Ascending aorta (tissue), 2 donors: ENCODE measurements around the gene TOX2. TPM values are rescaled to one million over a fixed set of nuclear protein-coding genes. Genes with fewer than 3 reads are reported as not detected.

Experiments
- DNase-seq, 2 donors: peaks; one replicate each; pipeline ENCODE4 v3.0.0-alpha.2; 2019; ENCODE audit warnings: low spot score in 2 of 2
- H3K27ac ChIP-seq, 2 donors: fragments of 200-600 bp; sonication (generic); one replicate each; pipeline ENCODE4 v1.5.1; 2016 to 2017; ENCODE audit warnings: mild to moderate bottlenecking in 1 of 2
- H3K27me3 ChIP-seq: fragments of 200-600 bp; sonication (generic); one replicate; pipeline ENCODE4 v1.5.1; 2017
- H3K36me3 ChIP-seq, 2 donors: fragments of 200-600 bp; sonication (generic); one replicate each; pipeline ENCODE4 v1.5.1; 2016
- H3K4me1 ChIP-seq, 2 donors: fragments of 200-600 bp; sonication (generic); one replicate each; pipeline ENCODE4 v1.5.1; 2016 to 2017; ENCODE audit warnings: mild to moderate bottlenecking in 1 of 2
- H3K4me3 ChIP-seq, 2 donors: fragments of 200-600 bp; sonication (generic); one replicate each; pipeline ENCODE4 v1.5.1; 2016 to 2017; ENCODE audit warnings: mild to moderate bottlenecking in 1 of 2
- H3K9me3 ChIP-seq, 2 donors: fragments of 200-600 bp; sonication (generic); one replicate each; pipeline ENCODE4 v1.5.1; 2016
- intact Hi-C: fragments of 100-400 bp; cut with DNase I; formaldehyde crosslinking; loops from one replicate; pipeline ENCODE4 v1.15.1; 2023
- total RNA-seq: library from RNA; depleted of rRNA; stranded (reverse); fragments of >200 nt; gene quantifications from one replicate; pipeline ENCODE4 v1.1.0, GENCODE V29; 2016
- TF ChIP-seq, protein P1 (sequence below), 3 experiments: fragments of 200-600 bp in 2 of 3; fragments of 450-650 bp in 1 of 3; sonication (generic) in 2 of 3; IDR thresholded peaks; one replicate each; pipeline ENCODE4 v1.5.1; 2016 to 2019; ENCODE audit warnings: antibody characterized with exemption in 3 of 3, mild to moderate bottlenecking in 1 of 3, moderate library complexity in 1 of 3

Gene TOX2
- total RNA-seq, 1 donor from 2014 or later, result 47.0 TPM

DNA sequence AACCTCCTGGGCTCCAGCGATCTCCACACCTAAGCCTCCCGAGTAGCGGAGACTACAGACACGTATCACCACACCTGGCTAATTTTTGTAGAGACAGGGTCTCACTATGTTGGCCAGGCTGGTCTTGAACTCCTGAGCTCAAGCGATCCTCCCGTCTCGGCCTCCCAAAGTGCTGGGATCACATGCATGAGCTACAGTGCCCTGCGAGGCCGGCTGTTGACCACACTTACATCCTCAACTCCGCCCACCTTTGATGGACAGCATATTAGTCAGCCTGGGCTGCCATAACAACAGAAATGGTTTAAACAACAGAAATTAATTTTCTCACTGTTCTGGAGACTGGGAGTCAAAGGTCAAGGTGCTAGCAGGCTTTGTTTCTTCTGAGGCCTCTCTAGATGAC is 164.6 kb downstream of the TOX2 start:
- H3K4me1 ChIP-seq, result peaks cover 0 to 2% of the 10 kb centered on the region in 2 donors
- H3K4me3 ChIP-seq, result no peak overlapping the region
- peak in 1 of 2 donors; percentile 39 for DNase-seq
- intact Hi-C loops, result loop anchor here (5.0 to 10.0 kb wide), 2 partner anchors 62 to 164 kb away; partner anchors contain the start of gene TOX2
- no peak overlapping the region for H3K27ac ChIP-seq
- H3K9me3 ChIP-seq, result no peaks in the 10 kb centered on the region
- no peaks in the 10 kb centered on the region for H3K36me3 ChIP-seq
- TF ChIP-seq, protein P1, sequence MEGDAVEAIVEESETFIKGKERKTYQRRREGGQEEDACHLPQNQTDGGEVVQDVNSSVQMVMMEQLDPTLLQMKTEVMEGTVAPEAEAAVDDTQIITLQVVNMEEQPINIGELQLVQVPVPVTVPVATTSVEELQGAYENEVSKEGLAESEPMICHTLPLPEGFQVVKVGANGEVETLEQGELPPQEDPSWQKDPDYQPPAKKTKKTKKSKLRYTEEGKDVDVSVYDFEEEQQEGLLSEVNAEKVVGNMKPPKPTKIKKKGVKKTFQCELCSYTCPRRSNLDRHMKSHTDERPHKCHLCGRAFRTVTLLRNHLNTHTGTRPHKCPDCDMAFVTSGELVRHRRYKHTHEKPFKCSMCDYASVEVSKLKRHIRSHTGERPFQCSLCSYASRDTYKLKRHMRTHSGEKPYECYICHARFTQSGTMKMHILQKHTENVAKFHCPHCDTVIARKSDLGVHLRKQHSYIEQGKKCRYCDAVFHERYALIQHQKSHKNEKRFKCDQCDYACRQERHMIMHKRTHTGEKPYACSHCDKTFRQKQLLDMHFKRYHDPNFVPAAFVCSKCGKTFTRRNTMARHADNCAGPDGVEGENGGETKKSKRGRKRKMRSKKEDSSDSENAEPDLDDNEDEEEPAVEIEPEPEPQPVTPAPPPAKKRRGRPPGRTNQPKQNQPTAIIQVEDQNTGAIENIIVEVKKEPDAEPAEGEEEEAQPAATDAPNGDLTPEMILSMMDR (IDR thresholded peaks at IDR 0.05), result no peak
- H3K27me3 ChIP-seq, result no peaks in the 10 kb centered on the region

DNA sequence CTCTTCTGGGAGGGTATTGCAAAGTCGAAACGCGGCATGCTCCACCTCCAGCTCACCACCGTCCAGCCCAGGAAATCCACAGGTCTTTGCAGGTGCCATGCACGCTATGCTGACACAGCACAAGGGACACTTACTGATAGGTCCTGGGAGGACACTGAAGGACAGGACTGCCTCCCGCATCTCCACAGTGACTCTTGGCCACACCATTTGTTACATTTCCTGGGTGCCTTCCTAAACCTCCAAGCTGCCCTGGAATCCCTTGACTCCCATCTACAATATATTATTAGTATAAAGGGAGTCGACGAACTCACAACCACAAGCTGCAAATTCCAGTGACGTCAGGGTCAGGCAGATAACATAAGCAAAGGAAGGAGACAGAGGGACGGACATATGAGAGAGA is 165.4 kb downstream of the TOX2 start:
- Histone ChIP-seq H3K4me3 (no peak overlapping the region), H3K4me1 (peaks cover 0 to 2% of the 10 kb centered on the region in 2 donors), H3K9me3 (no peaks in the 10 kb centered on the region), H3K27me3 (no peaks in the 10 kb centered on the region), H3K27ac (no peak overlapping the region), H3K36me3 (no peaks in the 10 kb centered on the region)
- intact Hi-C loops, result loop anchor here (1.0 to 5.0 kb wide), 2 partner anchors 238 to 542 kb away; no protein-coding TSS in a partner anchor
- TF ChIP-seq, protein P1 (IDR thresholded peaks at IDR 0.05), result no peak
- peak in 1 of 2 donors; percentile 51 for DNase-seq

DNA sequence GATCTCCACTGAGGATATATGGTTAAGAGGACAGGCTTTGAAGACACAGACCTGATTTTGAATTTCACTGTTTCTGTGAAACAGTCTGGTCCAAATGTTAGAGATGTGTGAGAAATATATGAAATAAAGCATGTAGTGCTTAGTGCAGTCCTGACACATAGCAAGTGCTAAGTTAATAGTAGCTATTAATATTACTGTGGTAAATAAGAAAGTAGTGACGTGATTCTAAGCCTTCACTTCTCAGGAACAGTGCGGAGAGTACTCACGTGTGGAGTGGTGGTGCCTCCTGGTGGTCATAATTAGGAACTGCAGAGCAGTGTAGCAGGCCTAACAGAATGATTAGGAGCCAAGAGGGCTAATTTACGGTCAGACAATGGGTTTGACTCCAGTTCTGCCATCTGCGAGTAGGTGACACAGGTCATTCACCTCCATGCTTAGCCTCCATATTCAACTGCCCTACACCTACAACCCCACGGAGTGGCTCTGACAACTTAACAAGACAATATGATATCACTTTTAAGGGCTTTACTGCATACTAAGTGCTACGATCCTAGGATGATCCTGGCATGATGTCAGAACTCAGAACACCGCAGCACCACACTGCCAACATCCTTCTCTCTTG is 166.1 kb downstream of the TOX2 start:
- intact Hi-C loops, result loop anchor here (1.0 to 5.0 kb wide), 3 partner anchors 238 to 542 kb away; no protein-coding TSS in a partner anchor
- Histone ChIP-seq H3K9me3 (no peaks in the 10 kb centered on the region), H3K27me3 (no peaks in the 10 kb centered on the region), H3K36me3 (no peaks in the 10 kb centered on the region), H3K27ac (no peak overlapping the region), H3K4me1 (peaks cover 0 to 2% of the 10 kb centered on the region in 2 donors), H3K4me3 (no peak overlapping the region)
- DNase-seq, result peak in 1 of 2 donors; percentile 78
- TF ChIP-seq, protein P1 (IDR thresholded peaks at IDR 0.05), result peak; percentile 95 to 99 (median 97)

DNA sequence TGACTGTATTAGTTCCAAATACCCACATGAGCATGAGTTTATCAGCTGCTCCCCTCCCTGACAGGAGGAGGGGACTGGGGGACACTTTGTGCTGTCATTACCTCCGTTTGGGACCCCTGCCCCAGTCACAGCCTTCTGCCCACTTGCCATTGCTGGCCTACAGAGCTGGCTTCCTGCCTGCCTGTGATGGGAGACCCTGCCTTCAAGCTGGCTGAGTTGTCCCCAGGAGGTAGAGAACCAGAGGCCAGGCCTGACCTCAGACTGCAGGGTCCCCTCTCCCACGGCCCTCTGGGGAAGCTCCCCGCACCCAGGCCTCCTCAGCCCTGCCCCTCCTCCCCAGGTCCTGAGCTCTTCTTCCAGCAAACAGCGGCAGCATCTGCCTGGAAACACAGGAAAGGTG is 166.8 kb downstream of the TOX2 start:
- no peaks in the 10 kb centered on the region for H3K9me3 ChIP-seq
- no peaks in the 10 kb centered on the region for H3K36me3 ChIP-seq
- H3K27ac ChIP-seq, result no peak overlapping the region
- H3K4me1 ChIP-seq, result peaks cover 0 to 2% of the 10 kb centered on the region in 2 donors
- intact Hi-C loops, result loop anchor here (1.0 to 5.0 kb wide), 2 partner anchors 239 to 332 kb away; no protein-coding TSS in a partner anchor
- peak in 1 of 2 donors; percentile 61 for DNase-seq
- TF ChIP-seq, protein P1 (IDR thresholded peaks at IDR 0.05), result no peak
- no peak overlapping the region for H3K4me3 ChIP-seq
- H3K27me3 ChIP-seq, result no peaks in the 10 kb centered on the region

DNA sequence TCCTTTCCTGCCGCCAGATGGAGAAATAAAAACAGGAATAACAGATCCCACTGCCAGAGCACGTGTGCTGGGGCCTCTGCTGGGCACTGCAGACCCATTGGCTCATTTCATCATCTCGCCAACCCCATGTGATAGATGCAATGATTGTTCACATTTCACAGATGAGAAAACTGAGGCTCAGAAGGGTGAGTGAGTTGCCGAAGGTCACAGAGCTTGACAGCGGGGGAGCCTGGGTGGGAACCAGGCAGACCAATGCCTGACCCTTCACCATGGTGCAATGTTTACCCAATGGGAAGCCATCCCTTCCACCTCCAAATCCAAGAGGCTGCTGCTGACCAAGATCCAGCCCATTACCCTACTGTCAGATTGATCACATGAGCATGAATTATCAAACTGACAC is 167.2 kb downstream of the TOX2 start:
- Histone ChIP-seq H3K4me1 (peaks cover 0 to 2% of the 10 kb centered on the region in 2 donors), H3K4me3 (no peak overlapping the region), H3K27ac (no peak overlapping the region), H3K9me3 (no peaks in the 10 kb centered on the region), H3K27me3 (no peaks in the 10 kb centered on the region), H3K36me3 (no peaks in the 10 kb centered on the region)
- peak in 1 of 2 donors; percentile 19 for DNase-seq
- intact Hi-C loops, result loop anchor here (1.0 to 5.0 kb wide), 2 partner anchors 240 to 333 kb away; no protein-coding TSS in a partner anchor
- TF ChIP-seq, protein P1 (IDR thresholded peaks at IDR 0.05), result no peak
